ENCODE results near the gene CBL. TPM values are rescaled to one million over a fixed set of nuclear protein-coding genes. Genes with fewer than 3 reads are reported as not detected.

CBL gene
- total RNA-seq, 4 donors from 2014 or later: 12.9 to 26.6 (median 20.9) TPM

- DNase-seq (ENCODE audit: low spot score) (no peak), ATAC-seq (ENCODE audit: low FRiP score) (peak; percentile 13)
- TF ChIP-seq, protein P1, sequence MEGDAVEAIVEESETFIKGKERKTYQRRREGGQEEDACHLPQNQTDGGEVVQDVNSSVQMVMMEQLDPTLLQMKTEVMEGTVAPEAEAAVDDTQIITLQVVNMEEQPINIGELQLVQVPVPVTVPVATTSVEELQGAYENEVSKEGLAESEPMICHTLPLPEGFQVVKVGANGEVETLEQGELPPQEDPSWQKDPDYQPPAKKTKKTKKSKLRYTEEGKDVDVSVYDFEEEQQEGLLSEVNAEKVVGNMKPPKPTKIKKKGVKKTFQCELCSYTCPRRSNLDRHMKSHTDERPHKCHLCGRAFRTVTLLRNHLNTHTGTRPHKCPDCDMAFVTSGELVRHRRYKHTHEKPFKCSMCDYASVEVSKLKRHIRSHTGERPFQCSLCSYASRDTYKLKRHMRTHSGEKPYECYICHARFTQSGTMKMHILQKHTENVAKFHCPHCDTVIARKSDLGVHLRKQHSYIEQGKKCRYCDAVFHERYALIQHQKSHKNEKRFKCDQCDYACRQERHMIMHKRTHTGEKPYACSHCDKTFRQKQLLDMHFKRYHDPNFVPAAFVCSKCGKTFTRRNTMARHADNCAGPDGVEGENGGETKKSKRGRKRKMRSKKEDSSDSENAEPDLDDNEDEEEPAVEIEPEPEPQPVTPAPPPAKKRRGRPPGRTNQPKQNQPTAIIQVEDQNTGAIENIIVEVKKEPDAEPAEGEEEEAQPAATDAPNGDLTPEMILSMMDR (IDR thresholded peaks at IDR 0.05): no peak
These were observed 134.4 kb downstream of the CBL start, which contains the start of gene C1QTNF5 for GRCh38 chr11:119340335-119341221. Gene C1QTNF5, minus strand, starts transcription at chr11:119340883. Its CDS starts 486 bp downstream, at chr11:119340397.

DNA sequence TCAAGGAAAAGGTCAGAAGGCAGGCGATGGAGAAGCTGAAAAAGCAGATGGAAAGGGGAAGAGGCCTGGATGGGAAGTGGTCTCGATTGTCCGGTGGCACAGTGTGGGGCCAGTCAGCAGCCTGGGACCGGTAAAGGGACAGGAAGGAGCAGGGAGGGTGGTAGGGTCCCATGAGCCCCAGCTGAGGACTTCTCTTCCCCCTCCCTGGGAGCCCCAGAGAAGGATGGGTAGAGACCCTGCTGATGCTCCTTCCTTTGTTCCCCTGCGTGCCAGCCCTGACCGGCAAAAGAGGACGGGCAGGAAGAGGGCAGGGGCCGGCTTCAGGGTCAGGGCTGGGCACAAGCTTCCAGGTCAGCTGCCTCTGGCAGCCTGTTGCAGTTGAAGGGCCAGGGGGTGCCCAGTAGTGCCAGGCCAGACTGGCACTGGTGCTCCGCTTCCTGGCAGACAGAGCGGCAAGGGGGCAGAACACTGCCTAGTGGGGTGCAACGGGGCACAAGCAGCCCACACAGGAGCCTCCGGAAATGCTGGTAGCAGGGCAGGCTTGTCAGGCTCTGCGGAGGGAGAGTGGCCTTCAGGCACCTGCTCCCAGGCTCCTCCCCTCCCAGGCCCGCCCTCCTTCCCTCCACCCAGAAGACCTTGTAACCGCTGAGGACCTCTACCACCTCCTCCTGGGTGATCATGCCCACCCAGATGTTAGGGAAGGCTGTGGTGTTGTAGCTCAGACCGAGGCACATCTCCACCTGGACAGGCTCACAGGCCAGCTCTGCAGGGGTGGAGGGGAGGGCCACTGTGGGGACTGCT, 135.3 kb downstream of the CBL start:
- ATAC-seq (ENCODE audit: low FRiP score) (no peak), DNase-seq (ENCODE audit: low spot score) (no peak)
- TF ChIP-seq, protein P1 (IDR thresholded peaks at IDR 0.05): no peak

DNA sequence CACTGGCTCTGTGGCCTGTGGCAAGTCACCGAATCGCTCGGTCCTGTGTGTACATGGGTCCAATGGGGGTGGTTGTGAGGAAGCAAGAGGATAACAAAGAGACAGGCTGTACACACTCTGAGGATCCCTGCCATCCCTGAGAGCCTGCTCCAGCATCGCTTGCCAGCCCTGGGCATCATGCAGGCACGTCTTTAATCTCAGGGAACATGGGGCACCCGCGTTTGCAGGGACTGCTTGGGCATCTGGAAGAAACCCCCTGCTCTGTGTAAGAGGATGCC, 135.8 kb downstream of the CBL start:
- ATAC-seq (ENCODE audit: low FRiP score) (no peak), DNase-seq (ENCODE audit: low spot score) (no peak)
- TF ChIP-seq, protein P1 (IDR thresholded peaks at IDR 0.05): no peak

DNA sequence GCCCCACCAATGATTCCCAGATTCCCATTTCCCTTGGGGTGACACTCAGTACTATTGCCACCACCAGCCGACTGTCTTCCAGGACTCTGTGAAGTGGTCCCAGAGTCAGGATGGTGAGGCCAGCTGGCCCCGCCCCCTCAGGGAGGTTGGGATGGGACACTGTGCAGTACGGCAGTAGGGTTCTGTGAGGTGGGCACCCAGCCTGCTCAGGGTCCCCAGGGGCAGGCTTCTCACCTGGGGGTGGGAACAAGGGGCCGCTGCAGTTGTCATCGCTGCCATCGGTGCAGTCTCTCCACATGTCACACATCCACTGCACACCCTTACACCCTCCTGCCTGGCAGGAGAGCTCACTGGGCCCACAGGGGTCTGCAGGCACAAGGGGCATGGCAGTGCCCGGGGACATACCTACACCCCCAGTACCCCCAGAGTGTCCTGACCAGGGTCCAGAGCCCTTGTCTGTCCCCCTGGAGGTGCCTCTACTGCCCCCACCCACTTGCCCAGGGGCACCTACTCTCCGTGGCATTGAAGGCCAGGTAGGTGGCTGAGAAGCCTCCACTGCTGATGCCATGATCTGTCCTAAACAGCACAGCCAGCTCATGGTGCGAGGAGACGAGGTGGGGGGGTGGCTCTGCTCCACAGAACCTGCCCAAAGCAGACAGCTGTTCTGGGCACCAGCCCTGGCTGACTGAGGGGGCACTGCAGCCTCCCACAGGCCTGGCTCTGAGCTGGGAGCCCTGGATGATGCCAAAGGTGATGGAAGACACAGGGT, 136.4 kb downstream of the CBL start:
- TF ChIP-seq, protein P1 (IDR thresholded peaks at IDR 0.05): no peak
- ATAC-seq (ENCODE audit: low FRiP score) (no peak), DNase-seq (ENCODE audit: low spot score) (no peak)

DNA sequence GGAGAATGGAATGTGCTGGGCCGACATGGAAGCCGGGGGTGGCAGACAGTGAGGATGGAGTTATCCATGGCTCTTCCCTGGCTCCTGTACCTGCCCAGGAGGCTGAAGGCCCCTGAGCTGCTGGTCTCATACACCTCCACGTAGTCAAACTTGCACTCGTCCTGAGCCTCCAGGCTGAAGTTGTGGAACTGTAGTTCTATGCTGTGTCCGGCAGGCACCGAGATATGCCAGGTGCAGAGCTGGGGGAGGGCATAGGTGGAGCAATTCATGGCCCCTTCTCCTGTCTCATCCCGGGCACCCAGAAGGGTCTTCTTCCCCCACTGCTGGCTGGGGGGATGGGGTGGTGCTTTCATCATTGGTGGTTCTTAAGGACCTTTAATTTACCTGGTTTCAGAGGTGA, 137.6 kb downstream of the CBL start:
- no peak for DNase-seq (ENCODE audit: low spot score)
- TF ChIP-seq, protein P1 (IDR thresholded peaks at IDR 0.05): no peak
- no peak for ATAC-seq (ENCODE audit: low FRiP score)

- ATAC-seq (ENCODE audit: low FRiP score): no peak
- no peak for DNase-seq (ENCODE audit: low spot score)
- TF ChIP-seq, protein P1 (IDR thresholded peaks at IDR 0.05): no peak
These were observed 138.3 kb downstream of the CBL start for GRCh38 chr11:119344291-119345010.

Measured in omental fat pad (tissue), 4 donors.